ENCODE data around the gene PRELP.

DNA sequence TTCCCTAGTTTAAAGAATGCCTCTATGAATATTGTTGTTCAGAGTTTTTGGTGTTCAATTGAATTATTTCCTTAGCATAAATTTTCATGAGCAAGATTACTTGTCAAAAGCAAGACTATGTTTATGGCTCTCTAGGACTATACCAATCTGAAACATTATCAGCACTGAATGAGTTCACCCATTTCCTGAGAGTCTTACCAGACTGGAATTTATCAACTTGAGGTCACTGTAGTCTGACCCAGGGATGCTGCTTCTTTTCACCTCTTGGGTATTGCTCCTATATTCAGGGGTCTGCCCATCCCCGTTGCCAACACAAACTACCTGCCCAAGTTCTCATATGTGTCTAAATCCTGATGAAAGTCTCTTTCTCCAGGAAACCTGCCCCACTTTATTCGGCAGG, 61.0 kb downstream of the PRELP start:
- TF ChIP-seq, protein P1, sequence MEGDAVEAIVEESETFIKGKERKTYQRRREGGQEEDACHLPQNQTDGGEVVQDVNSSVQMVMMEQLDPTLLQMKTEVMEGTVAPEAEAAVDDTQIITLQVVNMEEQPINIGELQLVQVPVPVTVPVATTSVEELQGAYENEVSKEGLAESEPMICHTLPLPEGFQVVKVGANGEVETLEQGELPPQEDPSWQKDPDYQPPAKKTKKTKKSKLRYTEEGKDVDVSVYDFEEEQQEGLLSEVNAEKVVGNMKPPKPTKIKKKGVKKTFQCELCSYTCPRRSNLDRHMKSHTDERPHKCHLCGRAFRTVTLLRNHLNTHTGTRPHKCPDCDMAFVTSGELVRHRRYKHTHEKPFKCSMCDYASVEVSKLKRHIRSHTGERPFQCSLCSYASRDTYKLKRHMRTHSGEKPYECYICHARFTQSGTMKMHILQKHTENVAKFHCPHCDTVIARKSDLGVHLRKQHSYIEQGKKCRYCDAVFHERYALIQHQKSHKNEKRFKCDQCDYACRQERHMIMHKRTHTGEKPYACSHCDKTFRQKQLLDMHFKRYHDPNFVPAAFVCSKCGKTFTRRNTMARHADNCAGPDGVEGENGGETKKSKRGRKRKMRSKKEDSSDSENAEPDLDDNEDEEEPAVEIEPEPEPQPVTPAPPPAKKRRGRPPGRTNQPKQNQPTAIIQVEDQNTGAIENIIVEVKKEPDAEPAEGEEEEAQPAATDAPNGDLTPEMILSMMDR (conservative IDR thresholded peaks at IDR 0.05 in 1 of 2, IDR thresholded peaks at IDR 0.05 in 1 of 2; ENCODE audit: extremely low read depth in 1 of 2, insufficient read depth in 1 of 2, low read depth in 1 of 2, low read length in 2 of 2): no peak
- TF ChIP-seq EZH2 (IDR thresholded peaks at IDR 0.05; ENCODE audit: borderline replicate concordance, low read length): no peak
